Subcutaneous adipose tissue (tissue), 4 donors: ENCODE data around the gene U2SURP. TPM values are rescaled to one million over a fixed set of nuclear protein-coding genes. Genes with fewer than 3 reads are reported as not detected.

Source experiments
- total RNA-seq, 4 donors: library from RNA; depleted of rRNA; stranded (reverse); fragments of >200 nt; gene quantifications; one replicate each; pipeline ENCODE4 v1.1.0, GENCODE V29; 2016
- TF ChIP-seq, protein P1 (sequence below): fragments of 450-650 bp; IDR thresholded peaks from one replicate; pipeline ENCODE4 v1.5.1; 2016; ENCODE audit warnings: low read depth, mild to moderate bottlenecking, control low read depth, antibody characterized with exemption, moderate library complexity

U2SURP gene
- 100 to 1,000 TPM in 1 of 4 donors, 10 to 100 TPM in 3; 89.5 to 150 (median 92.2) TPM for total RNA-seq

DNA sequence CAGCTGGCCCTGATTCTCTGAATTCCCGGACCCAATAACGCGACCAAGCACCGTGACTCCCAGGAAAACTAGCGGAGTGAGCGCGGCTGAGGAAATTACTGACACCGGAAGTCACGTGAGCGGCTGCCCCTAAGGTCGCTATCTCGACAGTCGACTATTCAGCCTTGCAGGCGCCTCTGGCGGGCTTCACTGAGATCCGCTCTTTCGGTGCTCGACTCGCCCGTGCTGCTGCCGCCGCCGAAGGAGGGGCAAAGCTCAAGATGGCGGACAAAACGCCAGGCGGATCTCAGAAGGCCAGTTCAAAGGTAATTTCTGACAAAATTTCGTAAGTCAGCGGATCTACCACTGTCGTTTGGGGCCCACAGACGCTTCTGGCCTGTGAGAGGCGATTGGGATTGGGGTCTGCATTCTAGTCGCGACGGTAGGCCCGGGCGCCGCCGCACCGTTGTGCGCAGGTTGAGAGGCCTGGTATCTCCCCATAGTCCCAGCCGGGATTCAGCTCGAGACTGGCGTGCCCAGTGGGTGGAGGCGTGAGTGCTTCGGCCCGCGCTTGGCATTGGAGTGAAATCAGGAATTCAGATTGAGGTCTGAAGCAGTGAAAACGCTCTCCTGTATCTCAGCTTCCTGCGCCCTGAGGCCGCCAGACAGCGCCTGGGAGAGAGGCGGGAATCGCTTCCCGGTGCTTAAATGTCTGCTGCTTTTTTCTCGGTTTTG is at the start of gene U2SURP:
U2SURP (plus strand) TSS at position 202 of the 714 bp plus-strand sequence; CDS start at position 261, 59 bp downstream.
- TF ChIP-seq, protein P1, sequence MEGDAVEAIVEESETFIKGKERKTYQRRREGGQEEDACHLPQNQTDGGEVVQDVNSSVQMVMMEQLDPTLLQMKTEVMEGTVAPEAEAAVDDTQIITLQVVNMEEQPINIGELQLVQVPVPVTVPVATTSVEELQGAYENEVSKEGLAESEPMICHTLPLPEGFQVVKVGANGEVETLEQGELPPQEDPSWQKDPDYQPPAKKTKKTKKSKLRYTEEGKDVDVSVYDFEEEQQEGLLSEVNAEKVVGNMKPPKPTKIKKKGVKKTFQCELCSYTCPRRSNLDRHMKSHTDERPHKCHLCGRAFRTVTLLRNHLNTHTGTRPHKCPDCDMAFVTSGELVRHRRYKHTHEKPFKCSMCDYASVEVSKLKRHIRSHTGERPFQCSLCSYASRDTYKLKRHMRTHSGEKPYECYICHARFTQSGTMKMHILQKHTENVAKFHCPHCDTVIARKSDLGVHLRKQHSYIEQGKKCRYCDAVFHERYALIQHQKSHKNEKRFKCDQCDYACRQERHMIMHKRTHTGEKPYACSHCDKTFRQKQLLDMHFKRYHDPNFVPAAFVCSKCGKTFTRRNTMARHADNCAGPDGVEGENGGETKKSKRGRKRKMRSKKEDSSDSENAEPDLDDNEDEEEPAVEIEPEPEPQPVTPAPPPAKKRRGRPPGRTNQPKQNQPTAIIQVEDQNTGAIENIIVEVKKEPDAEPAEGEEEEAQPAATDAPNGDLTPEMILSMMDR, result no peak

DNA sequence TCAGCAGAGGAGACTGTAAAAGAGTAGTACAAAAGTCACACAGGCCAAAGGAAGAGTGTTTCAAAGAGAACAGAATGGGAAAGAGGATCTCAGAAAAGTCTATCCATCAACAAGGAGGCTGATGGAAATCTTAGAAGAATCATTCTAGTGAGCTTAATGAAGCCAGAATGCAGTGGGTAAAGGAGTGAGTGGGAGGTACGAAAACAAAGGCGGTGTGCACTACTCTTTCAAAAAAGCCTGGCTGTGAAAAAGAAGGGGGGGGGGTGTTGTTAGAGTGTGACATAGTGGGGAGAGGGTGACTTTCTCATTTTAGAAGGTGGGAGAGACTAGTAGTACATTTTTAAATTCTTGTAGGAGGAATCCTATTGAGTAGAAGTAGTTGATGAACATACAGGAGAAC is 49.6 kb upstream of the U2SURP start:
- TF ChIP-seq, protein P1, result no peak

DNA sequence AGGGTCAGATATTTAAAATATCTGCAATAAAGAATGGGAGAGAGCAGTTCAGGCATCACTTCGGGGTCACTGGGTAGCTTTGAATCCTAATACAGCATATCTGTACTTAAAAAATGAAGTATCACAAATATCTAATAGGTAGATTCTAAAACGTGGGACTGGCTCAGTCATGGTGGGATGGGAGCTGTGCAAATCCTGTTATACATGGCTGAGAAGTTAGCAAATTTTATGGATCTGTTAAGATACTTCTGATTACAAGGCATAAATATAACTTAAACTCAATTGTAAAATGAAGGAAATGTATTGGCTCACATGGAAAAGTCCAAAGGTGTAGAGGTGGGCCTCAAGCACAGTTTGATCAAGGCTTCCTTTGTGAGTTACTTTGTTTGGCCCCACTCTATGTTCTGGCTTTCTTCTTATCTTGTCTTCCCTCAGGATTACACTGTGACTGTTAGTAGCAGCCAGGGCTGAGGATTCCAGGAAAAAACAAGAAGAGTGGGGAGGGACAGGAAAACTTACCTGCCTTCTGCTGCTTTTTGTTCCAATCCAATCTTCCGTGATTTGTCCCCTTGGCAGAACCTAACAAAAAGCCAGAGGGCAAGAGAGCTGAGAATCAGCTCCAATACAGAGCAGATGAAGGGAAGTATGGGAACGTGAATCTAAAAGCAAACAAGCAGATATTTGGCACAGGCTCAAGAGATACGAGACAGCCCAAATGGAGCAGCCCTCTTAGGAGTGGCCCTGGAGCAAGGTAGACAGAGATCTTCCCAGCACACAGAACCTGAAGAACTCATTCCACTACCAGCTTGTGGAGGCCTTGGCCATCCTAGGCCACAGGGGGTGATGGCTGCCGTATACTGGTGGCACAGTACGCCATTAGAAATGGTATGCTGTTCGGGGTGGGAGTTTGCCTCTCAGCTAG is 48.8 kb upstream of the U2SURP start:
- TF ChIP-seq, protein P1, result no peak

DNA sequence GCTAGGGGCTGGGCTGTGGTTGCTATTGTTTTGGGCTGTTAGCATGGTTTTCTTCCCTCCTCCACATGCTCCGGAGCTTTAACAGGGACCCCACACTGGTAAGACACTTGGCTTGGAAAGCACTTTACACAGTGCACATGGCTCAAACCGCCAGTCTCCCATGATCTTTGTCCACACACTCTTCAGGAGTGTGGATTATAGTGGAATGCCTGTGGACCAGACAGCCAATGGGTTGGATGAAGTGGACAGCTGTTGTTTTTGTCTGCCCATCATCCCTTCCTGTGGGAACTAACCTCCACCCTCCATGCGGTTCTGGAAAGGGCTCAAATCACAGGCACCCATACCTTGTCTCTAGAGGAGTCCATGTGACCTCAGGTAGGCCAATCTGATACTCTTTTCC is 47.9 kb upstream of the U2SURP start:
- TF ChIP-seq, protein P1, result no peak

DNA sequence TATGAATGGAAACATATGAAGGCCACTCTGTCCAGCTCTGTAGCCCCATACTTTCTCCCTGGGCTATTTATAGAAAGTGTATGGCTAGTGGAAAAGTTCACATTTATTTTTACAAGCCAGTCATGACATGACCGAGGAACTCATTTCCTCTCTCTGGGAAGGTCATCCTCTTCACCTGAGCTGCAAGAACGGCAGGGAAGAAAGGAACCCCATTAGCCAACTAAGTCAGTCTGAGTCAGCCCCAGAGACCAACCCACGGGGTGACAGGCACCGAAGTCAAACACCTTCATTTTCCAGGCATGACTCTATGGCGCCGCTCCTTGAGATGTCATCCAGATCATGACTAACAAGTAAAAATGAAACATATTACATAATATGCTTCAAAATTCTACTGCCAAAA is 42.7 kb upstream of the U2SURP start:
- TF ChIP-seq, protein P1, result no peak

GRCh38 chr3:142960322-142960850 is 41.0 kb upstream of the U2SURP start:
- TF ChIP-seq, protein P1, result no peak

GRCh38 chr3:142961539-142961938 is 39.8 kb upstream of the U2SURP start:
- TF ChIP-seq, protein P1, result no peak
